GM23248 (cell line): ENCODE measurements around the gene LYPD1. TPM values are rescaled to one million over a fixed set of nuclear protein-coding genes. Genes with fewer than 3 reads are reported as not detected.

ENCODE experiments used
- DNase-seq: peaks from one replicate; pipeline ENCODE4 v3.0.0-alpha.2; 2015
- H2AFZ ChIP-seq: fragments of 200-600 bp; sonication (generic); 2 replicates; pipeline ENCODE4 v1.6.1; 2016; ENCODE audit warnings: antibody characterized with exemption
- H3F3A ChIP-seq: fragments of 200-600 bp; sonication (generic); 2 replicates; pipeline ENCODE4 v1.6.1; 2016; ENCODE audit warnings: mild to moderate bottlenecking, antibody characterized with exemption, mixed run types; ENCODE audit not compliant: insufficient read depth
- H3K27ac ChIP-seq: fragments of 200-600 bp; sonication (generic); 2 replicates; pipeline ENCODE4 v1.5.1; 2016; ENCODE audit warnings: mild to moderate bottlenecking
- H3K27me3 ChIP-seq: fragments of 200-600 bp; sonication (generic); replicated peaks from 2 replicates; pipeline ENCODE4 v1.6.1; 2016; ENCODE audit warnings: mild to moderate bottlenecking; ENCODE audit not compliant: insufficient read depth
- H3K36me3 ChIP-seq: fragments of 200-600 bp; sonication (generic); 2 replicates; pipeline ENCODE4 v1.6.1; 2016; ENCODE audit warnings: low read depth, mild to moderate bottlenecking
- H3K4me1 ChIP-seq: fragments of 200-600 bp; sonication (generic); 2 replicates; pipeline ENCODE4 v1.6.1; 2016; ENCODE audit warnings: mild to moderate bottlenecking; ENCODE audit not compliant: insufficient read depth
- H3K4me2 ChIP-seq: fragments of 200-600 bp; sonication (generic); one replicate; pipeline ENCODE4 v1.6.1; 2016; ENCODE audit warnings: mild to moderate bottlenecking; ENCODE audit not compliant: unreplicated experiment
- H3K4me3 ChIP-seq: fragments of 200-600 bp; sonication (generic); 2 replicates; pipeline ENCODE4 v1.5.1; 2016; ENCODE audit warnings: mild to moderate bottlenecking
- H3K79me2 ChIP-seq: fragments of 200-600 bp; sonication (generic); 2 replicates; pipeline ENCODE4 v1.6.1; 2016; ENCODE audit warnings: mild to moderate bottlenecking; ENCODE audit not compliant: insufficient read depth
- H3K9ac ChIP-seq: fragments of 200-600 bp; sonication (generic); 2 replicates; pipeline ENCODE4 v1.6.1; 2016; ENCODE audit warnings: mild to moderate bottlenecking
- H3K9me2 ChIP-seq: fragments of 200-600 bp; sonication (generic); 2 replicates; pipeline ENCODE4 v1.6.1; 2016; ENCODE audit warnings: mixed run types, mild to moderate bottlenecking, moderate library complexity; ENCODE audit not compliant: insufficient read depth
- H3K9me3 ChIP-seq: fragments of 200-600 bp; sonication (generic); one replicate; pipeline ENCODE4 v1.6.1; 2017; ENCODE audit warnings: low read depth
- H4K20me1 ChIP-seq: fragments of 200-600 bp; sonication (generic); 2 replicates; pipeline ENCODE4 v1.6.0; 2016; ENCODE audit not compliant: insufficient read depth
- EZH2 ChIP-seq: fragments of 200-600 bp; sonication (generic); IDR thresholded peaks from 2 replicates; pipeline ENCODE4 v1.6.1; 2018; ENCODE audit warnings: antibody characterized with exemption, mild to moderate bottlenecking; ENCODE audit not compliant: insufficient read depth, poor library complexity, severe bottlenecking
- EZH2phosphoT487 ChIP-seq: fragments of 200-600 bp; sonication (generic); IDR thresholded peaks from 2 replicates; pipeline ENCODE4 v1.6.1; 2018; ENCODE audit warnings: antibody characterized with exemption, moderate library complexity, mild to moderate bottlenecking, low read depth; ENCODE audit not compliant: insufficient read depth
- WGBS, 2 experiments: methylation state at CpG; one replicate each; pipeline ENCODE4 v1.1.6; 2015 to 2017; ENCODE audit warnings: low lambda C conversion rate in 2 of 2, low coverage in 1 of 2; ENCODE audit errors: missing lambda C conversion rate in 2 of 2; 5-methylcytosine and 5-hydroxymethylcytosine counted together
- in situ Hi-C: fragments of 300-500 bp; cut with MboI; formaldehyde crosslinking; loops from 2 replicates; pipeline ENCODE4 v1.15.0; 2020
- polyA plus RNA-seq: library from polyadenylated mRNA; unstranded; fragments of >200 nt; fragmentation: Nextera tagmentation; extraction: Ambion mirVana; gene quantifications from 2 replicates; pipeline ENCODE4 v1.2.1, GENCODE V29; 2016
- total RNA-seq: library from RNA; depleted of rRNA; stranded (reverse); fragments of >200 nt; shearing (Covaris generic); gene quantifications from 2 replicates; pipeline ENCODE4 v1.2.3, GENCODE V29; 2014

The LYPD1 gene
- total and polyA plus RNA-seq, 2 experiments from 2014 or later, result 0.11 to 0.51 TPM

GRCh38 chr2:132642415-132642814 is 27.6 kb downstream of the LYPD1 start:
- in situ Hi-C loops, result no loop called here
- H3K9me2 ChIP-seq, result no peaks in the 10 kb centered on the region
- no peak overlapping the region for H3K4me2 ChIP-seq
- no peaks in the 10 kb centered on the region for H3K9me3 ChIP-seq
- no peak overlapping the region for H3K9ac ChIP-seq
- WGBS, 2 experiments, result 36 to 52% methylated on average over 2 of the region's 2 CpGs
- H3K79me2 ChIP-seq, result no peaks in the 10 kb centered on the region
- no peaks in the 10 kb centered on the region for H3K36me3 ChIP-seq
- DNase-seq, result no peak
- no peak overlapping the region for H3K4me3 ChIP-seq
- no peak for TF ChIP-seq EZH2
- no peak for TF ChIP-seq EZH2phosphoT487
- H3F3A ChIP-seq, result no peaks in the 10 kb centered on the region
- H3K27ac ChIP-seq, result no peak overlapping the region
- no peak overlapping the region for H2AFZ ChIP-seq
- no peaks in the 10 kb centered on the region for H3K27me3 ChIP-seq
- no peaks in the 10 kb centered on the region for H3K4me1 ChIP-seq
- H4K20me1 ChIP-seq, result no peaks in the 10 kb centered on the region

DNA sequence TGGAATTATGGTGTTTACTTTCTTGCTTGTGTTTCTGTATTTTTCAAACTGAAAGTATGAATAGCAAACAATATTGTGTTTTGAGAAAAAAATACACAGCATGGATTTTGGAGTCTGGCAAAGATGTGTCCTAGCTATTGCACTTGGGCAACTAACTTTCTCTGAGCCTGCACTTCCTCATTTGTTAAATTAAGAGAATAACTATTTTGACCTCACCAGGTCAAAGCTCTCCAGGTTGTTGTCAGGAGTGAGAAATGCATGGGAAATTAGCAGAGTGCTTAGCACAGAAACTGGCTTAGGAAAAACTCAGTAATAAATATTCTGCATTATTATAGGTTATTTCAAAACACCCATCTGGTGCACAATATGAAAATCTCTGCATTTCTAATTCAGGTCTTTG is 28.2 kb downstream of the LYPD1 start:
- H3K4me2 ChIP-seq, result no peak overlapping the region
- no peaks in the 10 kb centered on the region for H3K79me2 ChIP-seq
- no peaks in the 10 kb centered on the region for H3K4me1 ChIP-seq
- H3K9me2 ChIP-seq, result no peaks in the 10 kb centered on the region
- H3K36me3 ChIP-seq, result no peaks in the 10 kb centered on the region
- TF ChIP-seq EZH2phosphoT487, result no peak
- TF ChIP-seq EZH2, result no peak
- H3K9me3 ChIP-seq, result no peaks in the 10 kb centered on the region
- H3K27ac ChIP-seq, result no peak overlapping the region
- H3K9ac ChIP-seq, result no peak overlapping the region
- H2AFZ ChIP-seq, result no peak overlapping the region
- in situ Hi-C loops, result no loop called here
- DNase-seq, result no peak
- H3K4me3 ChIP-seq, result no peak overlapping the region
- no peaks in the 10 kb centered on the region for H3F3A ChIP-seq
- H3K27me3 ChIP-seq, result no peaks in the 10 kb centered on the region
- no peaks in the 10 kb centered on the region for H4K20me1 ChIP-seq

DNA sequence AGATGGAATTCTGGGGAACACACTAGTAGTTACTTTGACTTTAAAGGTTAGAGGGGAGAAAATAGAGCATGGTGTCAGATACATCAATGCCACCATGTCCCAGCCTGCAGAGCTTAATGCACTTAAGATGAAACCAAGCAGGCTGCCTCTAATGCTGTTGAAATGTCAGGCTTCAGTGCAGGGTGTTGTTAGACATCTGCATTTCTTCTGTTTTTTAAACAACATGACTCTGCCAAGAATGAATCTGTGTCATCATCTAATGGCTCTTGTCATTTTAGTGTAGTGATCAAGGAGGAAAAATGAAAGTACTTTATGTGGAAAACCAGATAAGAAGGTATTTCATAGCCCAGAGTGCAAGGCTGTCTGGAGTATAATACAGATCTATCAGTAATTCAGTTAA is 29.9 kb downstream of the LYPD1 start:
- no peaks in the 10 kb centered on the region for H3K36me3 ChIP-seq
- no peak overlapping the region for H3K27ac ChIP-seq
- no peak overlapping the region for H3K9ac ChIP-seq
- H4K20me1 ChIP-seq, result no peaks in the 10 kb centered on the region
- H3K4me1 ChIP-seq, result no peaks in the 10 kb centered on the region
- H3K4me3 ChIP-seq, result no peak overlapping the region
- H2AFZ ChIP-seq, result no peak overlapping the region
- H3K9me3 ChIP-seq, result no peaks in the 10 kb centered on the region
- no peaks in the 10 kb centered on the region for H3K27me3 ChIP-seq
- H3K4me2 ChIP-seq, result no peak overlapping the region
- TF ChIP-seq EZH2phosphoT487 (no peak), EZH2 (no peak)
- in situ Hi-C loops, result no loop called here
- no peaks in the 10 kb centered on the region for H3K9me2 ChIP-seq
- H3F3A ChIP-seq, result no peaks in the 10 kb centered on the region
- no peak for DNase-seq
- H3K79me2 ChIP-seq, result no peaks in the 10 kb centered on the region

- Histone ChIP-seq H4K20me1 (no peaks in the 10 kb centered on the region), H2AFZ (no peak overlapping the region), H3K9me2 (no peaks in the 10 kb centered on the region), H3K27ac (no peak overlapping the region), H3F3A (no peaks in the 10 kb centered on the region), H3K9ac (no peak overlapping the region), H3K4me3 (no peak overlapping the region), H3K79me2 (no peaks in the 10 kb centered on the region), H3K4me2 (no peak overlapping the region), H3K4me1 (no peaks in the 10 kb centered on the region), H3K36me3 (no peaks in the 10 kb centered on the region), H3K27me3 (no peaks in the 10 kb centered on the region), H3K9me3 (no peaks in the 10 kb centered on the region)
- 82 to 83% methylated on average over 5 of the region's 5 CpGs for WGBS, 2 experiments
- DNase-seq, result no peak
- in situ Hi-C loops, result no loop called here
- TF ChIP-seq EZH2, result no peak
- TF ChIP-seq EZH2phosphoT487, result no peak
Observed at GRCh38 chr2:132638313-132639040, 31.5 kb downstream of the LYPD1 start.

GRCh38 chr2:132636346-132636745 is 33.7 kb downstream of the LYPD1 start:
- Histone ChIP-seq H3F3A (no peaks in the 10 kb centered on the region), H3K9me2 (no peaks in the 10 kb centered on the region), H3K4me3 (no peak overlapping the region), H2AFZ (no peak overlapping the region), H3K27me3 (no peaks in the 10 kb centered on the region), H3K9ac (no peak overlapping the region), H3K4me2 (no peak overlapping the region), H3K79me2 (no peaks in the 10 kb centered on the region), H3K36me3 (no peaks in the 10 kb centered on the region), H3K4me1 (no peaks in the 10 kb centered on the region; the same call in 1 of the 2 replicates), H4K20me1 (no peaks in the 10 kb centered on the region), H3K27ac (no peak overlapping the region), H3K9me3 (no peaks in the 10 kb centered on the region)
- in situ Hi-C loops, result no loop called here
- TF ChIP-seq EZH2phosphoT487, result no peak
- TF ChIP-seq EZH2, result no peak
- no peak for DNase-seq
- WGBS, 2 experiments, result 33 to 42% methylated on average over 1 of the region's 1 CpG
